CD14-positive monocyte (primary cell): Measurements from ENCODE around the gene PLCL2. TPM values are rescaled to one million over a fixed set of nuclear protein-coding genes. Genes with fewer than 3 reads are reported as not detected.

ENCODE experiments used
- DNase-seq, 3 donors: peaks; one replicate each; pipeline ENCODE4 v3.0.0-alpha.2; 2011 to 2022
- H2AFZ ChIP-seq: 2 replicates; pipeline ENCODE4 v1.6.0; 2012; ENCODE audit warnings: mild to moderate bottlenecking, low read depth, low read length, inconsistent platforms; ENCODE audit not compliant: insufficient read depth, poor library complexity, severe bottlenecking
- H3K27ac ChIP-seq, 2 donors: 1 replicate in 1 of 2; 2 replicates in 1 of 2; pipeline ENCODE4 v1.5.1; 2012 to 2013; ENCODE audit warnings: low read length in 2 of 2, control low read depth in 1 of 2, inconsistent platforms in 1 of 2, low read depth in 1 of 2, mild to moderate bottlenecking in 1 of 2
- H3K27me3 ChIP-seq, 2 donors: one replicate each; pipeline versions ENCODE4 v1.6.0 to v1.6.1; 2011 to 2013; ENCODE audit warnings: low read length in 2 of 2; ENCODE audit not compliant: control insufficient read depth in 2 of 2, insufficient read depth in 2 of 2
- H3K36me3 ChIP-seq, 2 donors: replicated peaks in 1 of 2; 1 replicate in 1 of 2; 2 replicates in 1 of 2; pipeline versions ENCODE4 v1.5.1 to v1.6.1; 2012 to 2013; ENCODE audit warnings: low read length in 2 of 2, control low read depth in 1 of 2, inconsistent platforms in 1 of 2, mild to moderate bottlenecking in 1 of 2; ENCODE audit not compliant: insufficient read depth in 2 of 2, control insufficient read depth in 1 of 2
- H3K4me1 ChIP-seq, 2 donors: 1 replicate in 1 of 2; 2 replicates in 1 of 2; pipeline versions ENCODE4 v1.5.1 to v1.6.1; 2012 to 2013; ENCODE audit warnings: low read length in 2 of 2, control low read depth in 1 of 2, inconsistent platforms in 1 of 2, mild to moderate bottlenecking in 1 of 2, moderate library complexity in 1 of 2; ENCODE audit not compliant: insufficient read depth in 2 of 2, control insufficient read depth in 1 of 2
- H3K4me2 ChIP-seq: replicated peaks from 2 replicates; pipeline ENCODE3; 2012; ENCODE audit warnings: low read length, moderate library complexity, mild to moderate bottlenecking; ENCODE audit not compliant: poor library complexity, severe bottlenecking; ENCODE audit errors: extremely low read depth
- H3K4me3 ChIP-seq, 3 experiments: fragments of 200-600 bp in 1 of 3; sonication (generic) in 1 of 3; replicated peaks in 1 of 3; 1 replicate in 2 of 3; 2 replicates in 1 of 3; pipeline ENCODE4 v1.5.1; 2011 to 2013; ENCODE audit warnings: low read length in 3 of 3, mild to moderate bottlenecking in 3 of 3, control low read depth in 2 of 3, low read depth in 2 of 3, inconsistent platforms in 1 of 3, moderate library complexity in 1 of 3
- H3K79me2 ChIP-seq: 2 replicates; pipeline ENCODE4 v1.6.0; 2012; ENCODE audit warnings: mild to moderate bottlenecking, control low read depth, inconsistent platforms, low read length, moderate library complexity; ENCODE audit not compliant: insufficient read depth
- H3K9ac ChIP-seq: 2 replicates; pipeline ENCODE4 v1.6.0; 2017; ENCODE audit warnings: low read length, mild to moderate bottlenecking; ENCODE audit not compliant: insufficient read depth, poor library complexity, severe bottlenecking
- H3K9me3 ChIP-seq, 2 donors: replicated peaks in 1 of 2; 1 replicate in 1 of 2; 2 replicates in 1 of 2; pipeline versions ENCODE4 v1.5.1 to v1.6.1; 2012 to 2013; ENCODE audit warnings: low read length in 2 of 2, control low read depth in 1 of 2; ENCODE audit not compliant: control insufficient read depth in 1 of 2, insufficient read depth in 1 of 2
- H4K20me1 ChIP-seq: 2 replicates; pipeline ENCODE4 v1.6.0; 2012; ENCODE audit warnings: mild to moderate bottlenecking, low read length, control low read depth, moderate library complexity; ENCODE audit not compliant: insufficient read depth
- H3K27ac Mint-ChIP-seq, 7 donors: one replicate each; pipeline ENCODE4 v1.8.0; 2020; ENCODE audit warnings: mild to moderate bottlenecking in 7 of 7, mixed read lengths in 7 of 7, moderate library complexity in 6 of 7, inconsistent platforms in 2 of 7
- H3K27me3 Mint-ChIP-seq, 3 donors: one replicate each; pipeline ENCODE4 v1.8.0; 2021 to 2022; ENCODE audit warnings: low read depth in 3 of 3, mild to moderate bottlenecking in 3 of 3, mixed read lengths in 3 of 3, moderate library complexity in 3 of 3, inconsistent platforms in 1 of 3
- H3K36me3 Mint-ChIP-seq, 2 donors: one replicate each; pipeline ENCODE4 v1.8.0; 2020; ENCODE audit warnings: mixed read lengths in 2 of 2, inconsistent platforms in 1 of 2, mild to moderate bottlenecking in 1 of 2
- H3K4me1 Mint-ChIP-seq: one replicate; pipeline ENCODE4 v1.8.0; 2020; ENCODE audit warnings: mild to moderate bottlenecking, mixed read lengths
- H3K4me3 Mint-ChIP-seq, 2 donors: one replicate each; pipeline ENCODE4 v1.8.0; 2020; ENCODE audit warnings: mild to moderate bottlenecking in 2 of 2, mixed read lengths in 2 of 2, moderate library complexity in 1 of 2
- H3K9me3 Mint-ChIP-seq, 7 donors: one replicate each; pipeline ENCODE4 v1.8.0; 2020 to 2022; ENCODE audit warnings: mixed read lengths in 7 of 7, mild to moderate bottlenecking in 6 of 7, moderate library complexity in 6 of 7, inconsistent platforms in 2 of 7
- WGBS: methylation state at CpG from one replicate; pipeline ENCODE4 v1.1.5; 2013; ENCODE audit warnings: missing lambda C conversion rate; ENCODE audit not compliant: insufficient coverage; 5-methylcytosine and 5-hydroxymethylcytosine counted together
- intact Hi-C, 2 donors: fragments of 100-400 bp; cut with micrococcal nuclease; formaldehyde crosslinking; loops; one replicate each; pipeline versions ENCODE4 v1.15.0 to v1.15.1; 2023
- polyA plus RNA-seq, 3 donors: library from polyadenylated mRNA; depleted of rRNA in 1 of 3; unstranded in 2 of 3; stranded (reverse) in 1 of 3; fragments of 300-500 nt in 2 of 3; fragments of >200 nt in 1 of 3; fragmentation: Illumina TruSeq in 2 of 3; gene quantifications; 1 replicate in 2 of 3; 2 replicates in 1 of 3; pipeline ENCODE4 v1.2.3, GENCODE V29; 2012 to 2021
- TF ChIP-seq, protein P1 (sequence below): fragments of 200-600 bp; IDR thresholded peaks from one replicate; pipeline ENCODE4 v1.8.0; 2022; ENCODE audit warnings: antibody characterized with exemption, mild to moderate bottlenecking

The PLCL2 gene
- polyA plus RNA-seq, 3 donors, result 18.8 to 32.5 (median 26.8) TPM

DNA sequence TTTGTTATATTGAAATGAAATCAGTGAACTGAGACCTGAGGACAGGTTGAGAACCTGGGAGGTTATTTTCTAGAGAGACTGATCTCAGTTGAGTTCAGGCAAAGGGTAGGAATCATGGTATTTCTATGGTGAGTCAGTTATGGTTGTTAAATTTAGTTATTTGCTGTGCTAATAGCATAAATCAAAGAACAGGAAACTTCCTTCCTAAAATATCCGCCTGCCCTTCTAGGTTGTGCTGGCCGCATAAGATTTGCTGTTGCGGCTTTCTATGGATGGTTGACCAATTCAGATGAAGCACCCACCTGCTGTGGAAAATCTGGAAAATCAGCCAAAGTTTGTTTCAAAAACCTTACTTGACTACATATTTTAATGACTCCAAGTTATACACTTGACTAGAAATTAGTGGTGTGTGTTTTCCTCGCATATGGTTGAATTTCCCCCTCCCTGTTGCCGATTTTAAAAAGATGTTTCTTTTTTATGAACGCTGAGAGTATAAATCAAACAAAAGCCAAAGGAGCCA, 52.6 kb downstream of the PLCL2 start:
- TF ChIP-seq, protein P1, sequence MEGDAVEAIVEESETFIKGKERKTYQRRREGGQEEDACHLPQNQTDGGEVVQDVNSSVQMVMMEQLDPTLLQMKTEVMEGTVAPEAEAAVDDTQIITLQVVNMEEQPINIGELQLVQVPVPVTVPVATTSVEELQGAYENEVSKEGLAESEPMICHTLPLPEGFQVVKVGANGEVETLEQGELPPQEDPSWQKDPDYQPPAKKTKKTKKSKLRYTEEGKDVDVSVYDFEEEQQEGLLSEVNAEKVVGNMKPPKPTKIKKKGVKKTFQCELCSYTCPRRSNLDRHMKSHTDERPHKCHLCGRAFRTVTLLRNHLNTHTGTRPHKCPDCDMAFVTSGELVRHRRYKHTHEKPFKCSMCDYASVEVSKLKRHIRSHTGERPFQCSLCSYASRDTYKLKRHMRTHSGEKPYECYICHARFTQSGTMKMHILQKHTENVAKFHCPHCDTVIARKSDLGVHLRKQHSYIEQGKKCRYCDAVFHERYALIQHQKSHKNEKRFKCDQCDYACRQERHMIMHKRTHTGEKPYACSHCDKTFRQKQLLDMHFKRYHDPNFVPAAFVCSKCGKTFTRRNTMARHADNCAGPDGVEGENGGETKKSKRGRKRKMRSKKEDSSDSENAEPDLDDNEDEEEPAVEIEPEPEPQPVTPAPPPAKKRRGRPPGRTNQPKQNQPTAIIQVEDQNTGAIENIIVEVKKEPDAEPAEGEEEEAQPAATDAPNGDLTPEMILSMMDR, result no peak
- Histone ChIP-seq H3K27ac (no peak overlapping the region), H3K9me3 (no peaks in the 10 kb centered on the region), H3K4me2 (no peak overlapping the region), H3K4me3 (no peak overlapping the region), H2AFZ (no peak overlapping the region), H3K4me1 (peaks cover 22 to 31% of the 10 kb centered on the region in 2 donors), H4K20me1 (peaks cover 100% of the 10 kb centered on the region), H3K27me3 (no peaks in the 10 kb centered on the region), H3K9ac (no peak overlapping the region), H3K79me2 (peaks cover 99% of the 10 kb centered on the region), H3K36me3 (peaks cover 0 to 5% of the 10 kb centered on the region in 2 donors)
- H3K4me1 Mint-ChIP-seq, result peaks cover 76% of the 10 kb centered on the region
- intact Hi-C loops, result no loop called here
- H3K36me3 Mint-ChIP-seq, result peaks cover 32 to 33% of the 10 kb centered on the region in 2 donors
- no peak for DNase-seq
- no peak overlapping the region for H3K27ac Mint-ChIP-seq
- no peak overlapping the region for H3K4me3 Mint-ChIP-seq
- WGBS, result no CpG with 5 or more reads among the region's 6 CpGs
- H3K27me3 Mint-ChIP-seq, result peaks cover 0 to 1% (median 1%) of the 10 kb centered on the region in 3 donors
- H3K9me3 Mint-ChIP-seq, result no peaks in the 10 kb centered on the region

DNA sequence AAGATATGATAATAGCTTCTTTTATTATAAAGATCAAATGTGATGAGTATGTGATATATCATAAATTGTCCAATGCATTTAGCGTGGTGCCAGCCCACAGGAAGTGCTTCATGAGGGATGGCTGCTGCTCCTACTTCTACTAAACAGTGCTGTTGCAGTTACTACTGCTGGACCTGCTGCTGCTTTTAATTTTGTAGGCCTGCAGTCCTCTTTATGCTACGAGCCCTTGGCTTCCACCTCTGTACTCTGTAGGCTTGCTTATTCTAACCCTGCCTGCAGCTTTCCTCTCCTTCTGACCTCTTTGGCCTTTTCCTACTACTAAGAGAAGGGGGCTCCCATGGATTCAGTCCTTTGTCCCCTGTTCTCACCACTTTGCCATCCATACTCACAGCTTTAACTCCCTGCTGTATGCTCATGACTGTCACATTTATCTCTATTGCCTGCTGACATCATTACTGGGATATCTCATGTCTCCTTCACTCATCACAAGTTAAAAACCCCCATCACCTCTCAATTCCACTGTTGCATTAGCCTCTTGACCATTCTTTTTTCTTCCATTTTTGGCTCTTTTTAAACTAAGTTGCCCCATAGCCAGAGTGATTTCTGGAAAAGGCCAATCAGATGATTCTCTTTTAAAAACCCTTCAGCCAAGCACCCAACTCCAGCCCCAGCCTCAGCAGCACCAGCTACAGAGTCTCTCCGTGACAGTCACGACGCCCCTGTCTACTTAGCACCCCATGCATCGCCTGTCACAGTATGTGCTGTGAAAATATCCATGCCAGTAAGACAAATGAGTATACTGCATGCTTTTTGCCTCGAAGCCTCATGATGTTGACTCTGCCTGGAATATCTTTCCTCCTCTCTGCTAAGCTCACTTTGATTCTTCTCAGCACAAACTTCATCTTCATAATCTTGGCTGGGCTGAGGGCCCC, 56.3 kb downstream of the PLCL2 start:
- Histone ChIP-seq H3K27ac (no peak overlapping the region), H3K79me2 (peaks cover 99% of the 10 kb centered on the region), H3K4me1 (peaks cover 14 to 17% of the 10 kb centered on the region in 2 donors), H3K4me2 (no peak overlapping the region), H2AFZ (no peak overlapping the region), H3K9ac (no peak overlapping the region), H4K20me1 (peaks cover 100% of the 10 kb centered on the region), H3K4me3 (no peak overlapping the region), H3K27me3 (no peaks in the 10 kb centered on the region), H3K9me3 (no peaks in the 10 kb centered on the region), H3K36me3 (no peaks in the 10 kb centered on the region)
- Mint-ChIP-seq H3K27ac (peak overlapping the region in 3 of 7 donors; percentile 51 to 69 (median 55)), H3K9me3 (no peaks in the 10 kb centered on the region), H3K4me3 (no peak overlapping the region), H3K36me3 (peaks cover 25% of the 10 kb centered on the region in 2 donors), H3K27me3 (peaks cover 0 to 1% (median 1%) of the 10 kb centered on the region in 3 donors), H3K4me1 (peaks cover 49% of the 10 kb centered on the region)
- no peak for DNase-seq
- TF ChIP-seq, protein P1, result no peak
- intact Hi-C loops, result no loop called here
- WGBS, result 83% methylated on average over 7 of the region's 7 CpGs
